GM20000 (cell line): Measurements from ENCODE around the gene ADNP.

Experiments
- DNase-seq: peaks from one replicate; pipeline ENCODE4 v3.0.0; 2012; ENCODE audit warnings: low spot score
- CTCF ChIP-seq: IDR thresholded peaks from 2 replicates; pipeline ENCODE4 v1.5.1; 2012; ENCODE audit warnings: mild to moderate bottlenecking, control low read depth; ENCODE audit errors: extremely low read depth, missing control alignments

The ADNP gene

GRCh38 chr20:50876816-50877215 is 54.4 kb downstream of the ADNP start:
- no peak for DNase-seq

GRCh38 chr20:50876063-50876685 is 55.1 kb downstream of the ADNP start:
- no peak for DNase-seq

More at GRCh38 chr20:50876816-50877215, 54.4 kb downstream of the ADNP start:
- no peak for TF ChIP-seq CTCF

GRCh38 chr20:50874758-50875665 is 56.2 kb downstream of the ADNP start:
- TF ChIP-seq CTCF, result no peak
- no peak for DNase-seq

More at GRCh38 chr20:50876063-50876685, 55.1 kb downstream of the ADNP start:
- no peak for TF ChIP-seq CTCF

GRCh38 chr20:50874111-50874757 is 57.0 kb downstream of the ADNP start:
- no peak for DNase-seq
- no peak for TF ChIP-seq CTCF

GRCh38 chr20:50873585-50873984 is 57.7 kb downstream of the ADNP start:
- no peak for DNase-seq
- no peak for TF ChIP-seq CTCF

GRCh38 chr20:50872560-50873425 is 58.4 kb downstream of the ADNP start:
- TF ChIP-seq CTCF, result no peak
- no peak for DNase-seq
